NCI-H345 treated with DMSO at 0.1 percent for 48 hours (cell line): Measurements from ENCODE around the gene DNMT3L.
"Not testable (repeated sequence)": the region's sequence is repeated elsewhere in the genome, so short reads cannot be mapped to it uniquely, and the experiment has no call there.

ENCODE experiments used
- DNase-seq: peaks from one replicate; lab custom pipeline; 2025; ENCODE audit not compliant: unreplicated experiment; lab: John Stamatoyannopoulos, UW

The DNMT3L gene

DNA sequence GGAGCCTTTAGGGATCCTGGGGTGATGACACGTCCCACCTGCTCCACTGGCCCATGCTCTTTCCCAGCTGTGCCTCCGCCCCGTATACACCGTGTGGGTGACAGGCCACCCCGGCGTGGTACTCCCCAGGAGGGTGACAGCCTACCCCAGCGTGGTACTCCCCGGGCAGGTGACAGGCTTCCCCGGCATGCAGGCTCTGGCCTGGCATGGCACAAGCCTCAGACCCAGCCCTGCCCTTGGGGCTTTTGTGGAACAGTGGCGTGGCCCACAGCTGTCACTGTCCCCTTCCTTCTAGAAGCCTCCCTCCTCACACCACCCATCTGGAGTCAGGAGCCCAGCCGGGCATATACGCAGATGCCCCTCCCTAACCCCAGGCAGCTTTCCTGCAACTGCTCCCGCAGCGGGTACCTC lies 33.5 kb upstream of the DNMT3L start:
- DNase-seq = peak; percentile 44

DNA sequence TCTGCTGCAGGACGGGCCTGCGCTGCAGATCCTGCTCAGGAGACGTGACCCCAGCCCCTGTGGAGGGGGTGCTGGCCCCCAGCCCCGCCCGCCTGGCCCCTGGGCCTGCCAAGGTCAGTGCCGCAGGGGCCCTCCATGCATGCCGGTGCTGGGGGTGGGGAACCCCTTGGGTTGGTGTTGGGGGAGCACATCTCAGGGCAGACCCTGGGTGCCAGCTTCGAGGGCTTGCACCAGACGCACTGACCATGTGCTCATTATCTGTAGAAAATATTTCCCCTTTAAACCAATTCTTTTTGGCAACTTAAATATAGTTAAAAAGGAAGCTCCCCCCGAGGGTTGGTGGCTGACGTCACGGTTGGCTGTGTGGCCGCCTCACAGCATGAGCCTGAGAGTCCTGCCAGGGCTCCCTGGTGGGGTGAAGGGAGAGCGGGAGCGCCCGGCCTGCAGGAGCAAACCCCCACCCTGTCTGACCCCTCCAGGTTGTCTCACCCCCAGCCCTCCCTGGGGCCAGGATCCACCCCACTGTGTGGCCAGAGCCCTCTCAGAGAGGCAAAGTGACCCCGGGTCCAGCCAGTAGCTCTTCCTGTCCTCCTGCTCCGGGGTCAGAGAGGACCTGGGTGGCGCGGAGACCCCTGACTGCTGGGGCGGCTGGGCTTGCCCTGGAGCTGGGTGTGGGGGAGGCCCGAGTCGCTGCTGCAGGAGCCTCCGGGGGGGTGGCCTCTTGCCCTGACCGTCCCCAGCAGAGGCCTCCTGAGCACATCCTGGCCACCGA lies 32.9 kb upstream of the DNMT3L start:
- peak; percentile 24 for DNase-seq

DNA sequence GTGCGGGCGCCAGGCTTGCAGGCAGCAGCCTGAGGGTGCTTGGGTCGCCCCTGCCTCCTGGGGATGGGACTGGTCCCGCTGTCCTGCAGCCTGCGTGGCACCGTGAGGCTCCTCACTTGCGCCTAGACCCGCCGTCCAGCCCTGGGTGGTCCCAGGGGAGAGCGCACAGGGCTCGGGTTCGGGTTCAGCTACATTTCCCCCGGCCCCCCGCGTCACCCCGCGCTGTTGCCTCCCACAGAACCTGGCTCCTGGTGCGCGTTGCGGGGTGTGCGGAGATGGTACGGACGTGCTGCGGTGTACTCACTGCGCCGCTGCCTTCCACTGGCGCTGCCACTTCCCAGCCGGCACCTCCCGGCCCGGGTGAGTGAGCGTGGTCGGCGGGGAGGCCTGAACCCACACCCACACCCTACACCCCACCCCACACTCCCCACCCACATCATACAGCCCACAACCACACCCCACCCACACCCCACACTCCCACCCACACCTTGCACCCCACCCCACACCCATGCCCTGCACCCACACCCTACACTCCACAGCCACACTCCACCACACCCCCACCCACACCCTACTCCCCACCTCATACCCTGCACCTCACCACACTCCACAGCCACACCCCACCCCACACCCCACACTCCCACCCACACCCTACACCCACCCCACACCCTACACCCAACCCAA lies 32.0 kb upstream of the DNMT3L start:
- DNase-seq = no peak

DNA sequence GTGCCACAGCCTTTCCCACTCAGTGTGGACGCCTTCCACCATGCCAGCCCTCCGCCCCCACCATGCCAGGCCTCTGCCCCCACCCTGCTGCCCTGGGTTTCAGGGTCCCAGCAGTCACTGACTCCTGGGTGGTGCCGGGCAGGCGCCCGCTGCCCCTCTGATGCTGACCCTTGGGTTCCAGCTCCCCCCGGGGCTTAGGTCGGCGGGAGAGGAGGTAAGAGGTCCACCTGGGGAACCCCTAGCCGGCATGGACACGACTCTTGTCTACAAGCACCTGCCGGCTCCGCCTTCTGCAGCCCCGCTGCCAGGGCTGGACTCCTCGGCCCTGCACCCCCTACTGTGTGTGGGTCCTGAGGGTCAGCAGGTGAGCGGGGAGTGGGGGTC lies 31.1 kb upstream of the DNMT3L start:
- DNase-seq = no peak

DNA sequence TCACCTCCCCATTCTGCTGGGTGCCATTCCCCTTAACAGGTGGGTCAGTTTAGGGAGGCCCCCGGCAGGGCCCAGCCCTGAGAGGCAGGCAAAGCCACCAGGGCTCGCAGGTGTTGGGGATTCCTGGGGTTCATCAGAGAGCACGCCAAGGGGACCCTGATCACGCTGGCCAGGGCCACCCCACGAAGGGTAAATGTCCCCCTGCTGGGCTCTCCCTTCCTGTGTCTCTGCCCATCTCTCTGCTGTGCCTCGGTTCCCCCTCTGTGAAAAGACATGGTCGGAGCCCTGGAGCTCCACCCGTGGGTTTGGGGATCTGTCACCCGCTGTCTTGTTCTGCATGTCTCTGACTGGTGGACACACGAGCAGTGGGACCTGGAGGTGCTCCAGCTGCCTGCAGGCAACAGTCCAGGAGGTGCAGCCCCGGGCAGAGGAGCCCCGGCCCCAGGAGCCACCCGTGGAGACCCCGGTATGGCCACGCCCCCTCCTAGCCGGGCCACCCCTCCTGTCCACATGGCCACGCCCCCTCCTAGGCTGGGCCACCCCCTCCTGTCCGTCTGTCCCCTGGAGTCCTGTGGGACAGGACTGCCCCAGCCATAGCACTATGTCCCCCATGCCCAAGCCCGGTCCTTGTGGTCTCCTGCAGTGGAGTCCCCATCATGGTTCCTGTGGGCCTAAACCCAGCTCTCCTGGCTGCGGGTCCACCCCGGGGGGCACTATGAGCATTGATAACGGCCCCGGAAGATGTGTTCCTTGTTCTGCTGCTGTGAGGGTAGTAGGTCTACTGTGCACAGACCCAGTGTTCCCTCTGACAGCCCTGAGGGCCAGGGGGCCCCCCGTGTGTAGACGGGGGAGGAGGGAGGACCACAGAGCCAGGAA lies 30.5 kb upstream of the DNMT3L start:
- DNase-seq = no peak

DNA sequence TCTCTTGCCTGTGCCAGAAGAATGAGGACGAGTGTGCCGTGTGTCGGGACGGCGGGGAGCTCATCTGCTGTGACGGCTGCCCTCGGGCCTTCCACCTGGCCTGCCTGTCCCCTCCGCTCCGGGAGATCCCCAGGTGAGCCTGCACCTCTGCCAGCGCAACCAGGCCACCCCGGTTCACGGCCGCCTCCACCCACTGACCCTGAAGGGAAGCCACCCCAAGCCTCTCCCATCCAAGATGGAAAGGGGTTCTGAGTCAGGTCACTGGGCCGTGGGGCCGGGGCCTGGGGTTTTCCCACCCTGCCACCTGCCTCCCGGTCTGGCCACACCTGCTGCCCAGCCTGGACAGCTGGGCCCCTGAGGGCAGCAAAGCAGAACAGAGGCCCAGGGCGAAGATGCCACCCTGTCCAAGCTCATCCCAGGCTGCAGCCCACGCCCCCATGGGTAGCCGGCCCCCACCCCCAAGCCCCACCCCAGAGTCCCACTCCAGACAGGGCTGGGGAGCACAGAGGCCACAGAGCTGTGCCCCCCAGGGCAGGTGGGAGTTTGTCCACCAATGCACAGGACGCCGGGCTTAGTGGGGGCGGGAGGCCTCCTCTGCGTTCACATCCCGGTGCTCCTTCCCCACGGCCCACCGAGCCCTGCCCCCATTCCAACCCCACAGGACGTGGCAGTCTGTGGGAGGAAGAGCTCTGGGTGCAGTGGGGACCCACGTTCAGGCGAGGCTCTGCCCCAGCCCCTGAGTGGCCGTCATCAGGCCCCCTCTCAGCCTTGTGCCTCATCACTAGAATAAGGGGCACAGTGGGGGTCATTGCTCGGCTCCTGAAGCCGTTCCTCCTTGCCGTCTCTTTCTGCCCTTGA lies 29.6 kb upstream of the DNMT3L start:
- no peak for DNase-seq

DNA sequence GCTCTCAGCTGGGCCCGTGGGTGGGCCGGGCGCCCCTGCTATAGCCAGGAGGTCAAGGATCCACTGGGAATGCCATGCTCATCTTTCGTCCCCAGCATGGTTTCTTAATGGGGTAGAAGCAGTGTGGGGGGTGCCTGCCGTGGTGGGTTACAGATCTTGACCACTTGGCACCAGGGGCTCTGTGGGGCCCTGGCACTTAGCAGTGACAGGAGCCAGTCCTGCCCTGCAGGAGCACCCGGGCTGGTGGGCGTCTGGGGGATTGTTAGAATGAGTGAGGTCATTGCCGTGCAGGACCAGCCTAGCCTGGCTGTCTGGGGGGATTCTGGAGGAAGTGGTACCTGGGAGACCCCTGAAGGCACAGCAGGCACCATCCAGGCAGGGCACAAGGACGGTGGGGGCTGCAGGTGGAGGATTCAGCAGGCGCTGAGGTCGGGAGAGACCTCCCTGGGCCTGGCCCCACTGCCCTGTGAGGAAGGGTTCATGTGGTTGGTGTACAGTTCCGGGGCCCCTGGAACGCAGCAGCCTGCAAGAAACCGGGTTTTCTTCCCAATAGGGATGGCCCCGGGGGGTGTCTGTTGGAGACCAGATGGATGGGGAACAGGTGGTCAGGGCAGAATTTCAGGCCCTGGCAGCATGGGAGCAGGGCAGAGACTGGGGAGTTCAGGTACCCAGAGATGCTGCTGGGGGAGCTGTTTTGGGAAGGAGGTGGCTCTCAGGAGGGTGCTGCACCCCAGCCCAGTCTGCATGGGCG lies 28.8 kb upstream of the DNMT3L start:
- DNase-seq = no peak

DNA sequence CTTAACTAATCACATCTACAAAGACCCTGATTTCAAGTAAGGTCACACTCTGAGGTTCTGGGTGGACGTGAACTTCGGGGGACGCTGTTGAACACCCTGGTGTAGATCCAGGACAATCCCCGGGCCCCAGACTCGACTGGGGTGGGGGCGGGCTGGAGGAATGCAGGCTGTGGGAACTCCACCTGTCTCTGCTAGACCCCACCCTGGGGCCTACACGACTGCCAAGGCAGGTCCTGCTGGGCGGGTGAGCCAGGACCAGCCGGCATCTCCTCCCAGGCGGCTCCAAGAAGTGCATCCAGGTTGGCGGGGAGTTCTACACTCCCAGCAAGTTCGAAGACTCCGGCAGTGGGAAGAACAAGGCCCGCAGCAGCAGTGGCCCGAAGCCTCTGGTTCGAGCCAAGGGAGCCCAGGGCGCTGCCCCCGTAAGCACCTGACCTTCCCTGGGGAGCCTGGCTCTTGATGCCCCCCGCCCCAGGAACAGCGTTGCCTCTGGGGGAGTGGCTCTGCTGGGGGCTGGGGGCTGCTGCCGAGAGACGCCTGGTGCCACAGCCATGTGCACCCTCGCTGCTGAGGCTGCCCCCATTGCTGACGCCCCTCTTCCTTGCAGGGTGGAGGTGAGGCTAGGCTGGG lies 27.8 kb upstream of the DNMT3L start:
- no peak for DNase-seq

DNA sequence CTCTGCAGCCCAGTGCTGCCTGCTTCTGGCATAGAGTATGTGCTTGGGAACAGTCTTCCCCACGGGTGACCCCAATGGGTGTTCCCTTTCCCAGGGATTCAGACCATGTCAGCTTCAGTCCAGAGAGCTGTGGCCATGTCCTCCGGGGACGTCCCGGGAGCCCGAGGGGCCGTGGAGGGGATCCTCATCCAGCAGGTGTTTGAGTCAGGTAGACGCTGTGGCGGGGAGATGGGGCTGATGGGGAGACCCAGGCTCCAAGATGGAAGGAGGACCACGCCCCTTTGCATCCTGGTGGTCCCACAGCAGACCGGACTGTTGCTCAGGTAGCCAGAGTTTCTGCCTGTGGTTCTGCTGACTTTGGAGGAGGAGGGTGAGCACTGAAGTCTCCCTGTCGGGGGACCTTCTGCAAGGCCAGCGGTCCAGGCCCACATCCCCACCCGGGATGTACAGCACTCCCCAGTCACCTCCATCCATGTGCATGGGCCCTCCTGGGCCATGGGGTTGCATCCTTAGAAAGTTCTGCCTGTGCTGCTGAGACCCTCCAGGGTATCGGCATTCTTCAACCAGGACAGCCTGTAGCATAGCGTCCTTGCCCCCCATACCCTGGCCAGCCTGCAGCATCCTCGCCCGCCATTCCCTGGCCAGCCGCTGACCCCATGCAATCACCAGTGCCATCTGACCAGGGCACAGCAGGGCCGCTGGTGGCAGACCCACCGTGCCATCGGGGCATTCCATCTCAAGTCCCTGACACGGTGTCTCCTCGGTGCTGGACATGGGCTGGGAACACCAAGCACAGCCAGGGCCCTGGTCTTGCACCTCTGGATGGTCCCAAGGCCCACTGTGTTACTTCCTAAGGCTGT lies 26.8 kb upstream of the DNMT3L start:
- DNase-seq = no peak

DNA sequence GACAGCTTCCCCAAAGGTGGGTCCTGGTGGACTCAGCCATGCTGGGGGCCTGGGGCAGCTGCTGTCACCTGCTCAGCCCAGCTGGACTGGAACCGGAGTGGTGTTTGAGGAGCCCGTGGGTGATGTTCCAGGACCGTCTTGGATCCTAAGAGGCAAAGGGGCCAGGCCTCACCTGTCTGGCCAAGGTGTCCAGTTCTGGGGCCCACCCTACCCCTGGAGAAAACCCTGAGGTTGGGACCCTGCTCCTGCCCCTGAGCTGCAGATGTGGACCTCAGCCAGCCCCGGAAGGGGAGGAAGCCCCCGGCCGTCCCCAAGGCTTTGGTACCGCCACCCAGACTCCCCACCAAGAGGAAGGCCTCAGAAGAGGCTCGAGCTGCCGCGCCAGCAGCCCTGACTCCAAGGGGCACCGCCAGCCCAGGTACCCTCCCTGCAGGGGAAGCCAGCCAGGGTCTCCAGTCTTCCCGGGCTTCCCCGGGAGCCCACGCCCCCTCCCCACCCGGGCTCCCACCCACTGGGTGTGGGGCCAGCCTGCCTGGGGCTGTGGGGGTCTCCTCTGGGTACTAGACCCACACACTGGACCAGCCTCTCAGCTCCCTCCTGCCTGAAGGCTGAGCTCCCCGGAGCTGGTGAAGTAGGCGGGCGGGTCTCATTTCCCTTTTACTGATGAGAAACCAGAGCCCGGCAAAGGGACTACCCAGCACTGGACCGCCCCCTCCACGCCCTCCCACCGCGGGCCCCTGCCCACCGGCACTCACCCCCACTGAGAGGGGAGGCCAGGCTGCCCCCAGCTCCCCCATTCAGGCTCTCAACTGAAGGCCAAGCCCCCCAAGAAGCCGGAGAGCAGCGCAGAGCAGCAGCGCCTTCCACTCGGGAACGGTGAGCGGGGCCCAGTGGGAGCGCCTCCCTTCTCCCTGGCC lies 25.3 kb upstream of the DNMT3L start:
- DNase-seq = no peak

DNA sequence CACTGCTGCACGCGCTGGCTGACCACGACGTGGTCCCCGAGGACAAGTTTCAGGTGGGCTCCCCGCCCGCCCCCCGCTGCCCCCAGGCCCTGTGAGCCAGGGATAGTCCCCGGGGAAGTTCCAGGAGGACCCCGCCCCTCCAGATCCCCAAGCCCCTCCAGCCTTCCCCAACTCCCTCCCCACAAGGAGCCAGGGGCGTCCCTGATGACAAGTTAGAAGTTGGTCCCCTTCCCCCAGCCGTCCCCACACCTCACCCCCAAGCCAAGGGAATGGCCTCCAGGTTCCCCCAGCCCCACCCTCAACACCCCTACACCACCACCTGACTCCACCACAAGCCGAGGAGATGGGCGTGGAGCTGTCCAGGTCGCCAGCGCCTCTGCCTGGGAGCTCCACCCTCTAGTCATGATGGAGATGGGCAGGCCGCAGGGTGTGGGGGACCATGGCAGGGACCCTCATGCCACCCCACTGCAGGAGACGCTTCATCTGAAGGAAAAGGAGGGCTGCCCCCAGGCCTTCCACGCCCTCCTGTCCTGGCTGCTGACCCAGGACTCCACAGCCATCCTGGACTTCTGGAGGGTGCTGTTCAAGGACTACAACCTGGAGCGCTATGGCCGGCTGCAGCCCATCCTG lies 24.5 kb upstream of the DNMT3L start:
- DNase-seq = no peak

DNA sequence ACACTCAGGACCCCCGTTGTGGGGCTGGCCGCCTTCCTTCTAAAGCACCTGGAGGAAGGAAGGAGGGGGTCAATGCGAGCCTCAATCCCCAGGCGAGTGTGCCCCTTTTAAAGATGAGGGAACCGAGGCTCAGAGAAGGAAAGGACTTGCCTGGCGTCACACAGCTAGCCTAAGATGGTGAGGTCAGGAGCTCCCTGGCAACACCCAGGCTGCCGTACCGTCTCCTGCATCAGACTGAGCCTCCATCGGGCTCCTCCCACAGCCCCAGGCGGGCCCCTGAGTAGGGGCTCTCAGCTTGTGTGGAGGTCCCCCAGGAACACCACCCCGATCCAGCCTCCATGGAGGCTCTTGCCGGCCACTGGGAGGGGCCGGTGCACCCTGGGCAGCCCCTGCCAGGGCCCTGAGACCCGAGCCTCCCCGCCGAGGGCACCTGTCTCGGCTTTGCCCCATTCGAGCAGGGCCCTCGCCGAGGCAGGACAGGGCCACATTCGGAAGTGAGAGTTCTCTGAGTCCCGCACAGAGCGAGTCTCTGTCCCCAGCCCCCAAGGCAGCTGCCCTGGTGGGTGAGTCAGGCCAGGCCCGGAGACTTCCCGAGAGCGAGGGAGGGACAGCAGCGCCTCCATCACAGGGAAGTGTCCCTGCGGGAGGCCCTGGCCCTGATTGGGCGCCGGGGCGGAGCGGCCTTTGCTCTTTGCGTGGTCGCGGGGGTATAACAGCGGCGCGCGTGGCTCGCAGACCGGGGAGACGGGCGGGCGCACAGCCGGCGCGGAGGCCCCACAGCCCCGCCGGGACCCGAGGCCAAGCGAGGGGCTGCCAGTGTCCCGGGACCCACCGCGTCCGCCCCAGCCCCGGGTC lies 23.7 kb upstream of the DNMT3L start, which contains the start of gene AIRE:
TSS of gene AIRE (plus strand) at position 739 of the 855 bp plus-strand sequence. CDS start 131 bp downstream, outside the sequence.
- DNase-seq = no peak

DNA sequence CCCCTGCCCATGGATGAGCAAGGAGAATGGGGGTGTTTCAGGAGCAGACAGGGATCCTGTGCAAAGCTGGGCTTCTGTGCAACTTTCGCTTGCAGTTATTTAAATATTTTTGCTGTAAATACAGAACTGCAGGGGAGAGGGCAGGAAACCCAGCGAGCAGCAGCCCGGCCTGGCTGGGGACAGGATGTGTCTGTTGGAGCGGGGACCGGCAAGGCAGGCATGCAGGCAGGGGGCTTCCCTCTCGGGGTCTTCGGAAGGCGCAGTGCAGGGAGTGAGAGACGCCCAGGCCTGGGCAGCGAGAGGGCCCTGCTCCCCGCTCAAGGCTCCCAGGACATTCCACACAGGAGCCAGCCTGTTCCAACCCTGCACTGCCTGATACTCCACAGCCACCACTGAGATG lies 22.3 kb upstream of the DNMT3L start:
- no peak for DNase-seq

DNA sequence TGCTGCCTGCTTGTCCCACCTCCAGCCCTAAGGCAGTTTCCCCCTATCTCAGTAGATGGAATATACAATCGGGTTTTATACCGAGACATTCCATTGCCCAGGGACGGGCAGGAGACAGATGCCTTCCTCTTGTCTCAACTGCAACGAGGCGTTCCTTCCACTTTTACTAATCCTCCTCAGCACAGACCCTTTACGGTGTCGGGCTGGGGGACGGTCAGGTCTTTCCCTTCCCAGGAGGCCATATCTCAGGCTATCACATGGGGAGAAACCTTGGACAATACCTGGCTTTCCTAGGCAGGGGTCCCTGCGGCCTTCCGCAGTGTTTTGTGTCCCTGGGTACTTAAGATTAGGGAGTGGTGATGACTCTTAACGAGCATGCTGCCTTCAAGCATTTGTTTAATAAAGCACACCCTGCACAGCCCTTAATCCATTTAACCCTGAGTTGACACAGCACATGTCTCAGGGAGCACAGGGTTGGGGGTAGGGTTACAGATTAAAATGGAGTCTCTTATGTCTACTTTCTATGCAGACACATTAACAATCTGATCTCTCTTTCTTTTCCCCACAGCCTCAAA lies 21.6 kb upstream of the DNMT3L start:
- DNase-seq = not testable (repeated sequence)

DNA sequence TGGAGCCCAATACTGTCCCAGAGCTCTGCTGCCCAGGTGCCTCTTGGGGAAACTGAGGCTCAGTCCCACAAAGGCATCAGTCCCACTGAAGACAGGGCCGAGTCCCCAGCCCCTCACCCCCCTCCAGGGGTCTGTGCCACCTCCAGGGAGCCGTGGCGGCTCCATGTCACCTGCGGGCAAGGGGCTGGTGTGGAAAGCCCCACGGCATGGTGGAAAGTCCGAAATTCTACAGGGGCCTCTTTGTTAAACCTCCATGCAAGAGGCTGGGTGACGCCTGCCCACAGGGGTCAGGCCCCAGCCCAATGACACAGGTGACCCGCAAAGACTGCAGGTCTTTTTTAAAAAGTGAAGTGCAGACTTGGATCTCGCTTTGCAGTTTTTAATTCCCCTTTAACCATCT lies 20.7 kb upstream of the DNMT3L start:
- DNase-seq = no peak

DNA sequence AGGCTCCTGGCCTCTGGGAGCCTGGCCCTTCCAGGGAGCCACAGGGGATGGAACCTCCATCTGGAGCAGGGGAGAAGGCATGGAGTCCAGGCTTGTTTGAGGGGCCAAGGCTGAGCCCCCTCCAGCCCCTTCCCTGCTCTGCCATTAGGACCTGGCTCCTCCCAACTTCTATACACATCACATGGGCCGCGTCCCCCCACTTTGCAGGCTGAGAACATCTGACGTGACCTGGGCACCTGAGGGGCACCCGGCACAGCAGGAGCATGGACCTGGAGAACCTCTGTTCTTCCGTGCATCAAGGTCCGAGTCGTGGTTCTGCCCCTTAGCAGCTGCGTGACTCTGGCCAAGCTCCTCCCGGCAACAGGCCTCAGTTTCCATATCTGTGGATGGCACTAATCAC lies 20.1 kb upstream of the DNMT3L start:
- no peak for DNase-seq
